Neural cell (in vitro differentiated cells): Measurements from ENCODE around the gene FSCN2. TPM values are rescaled to one million over a fixed set of nuclear protein-coding genes. Genes with fewer than 3 reads are reported as not detected.

Experiments
- H2AFZ ChIP-seq: fragments of 200-600, 300-800 bp; sonication (generic), shearing (Covaris generic); 2 replicates; pipeline ENCODE4 v1.6.0; 2014; ENCODE audit warnings: low read depth, mild to moderate bottlenecking, antibody characterized with exemption, low read length, moderate library complexity
- H3F3A ChIP-seq: fragments of 200-600 bp; shearing (Covaris generic); 2 replicates; pipeline ENCODE4 v1.6.1; 2016; ENCODE audit warnings: mild to moderate bottlenecking, moderate library complexity, mixed read lengths, antibody characterized with exemption, low read length; ENCODE audit not compliant: insufficient read depth, poor library complexity, severe bottlenecking
- H3K27ac ChIP-seq: fragments of 200-600, 300-800 bp; sonication (generic), shearing (Covaris generic); 2 replicates; pipeline ENCODE4 v1.5.1; 2014; ENCODE audit warnings: mild to moderate bottlenecking, low read length, moderate library complexity
- H3K27me3 ChIP-seq: fragments of 300-800, 200-600 bp; sonication (generic), shearing (Covaris generic); 2 replicates; pipeline ENCODE4 v1.6.0; 2014; ENCODE audit warnings: mild to moderate bottlenecking, low read depth, low read length, moderate library complexity; ENCODE audit not compliant: insufficient read depth
- H3K36me3 ChIP-seq: fragments of 300-800, 200-600 bp; sonication (generic), shearing (Covaris generic); 2 replicates; pipeline ENCODE4 v1.5.1; 2014; ENCODE audit warnings: mild to moderate bottlenecking, antibody characterized with exemption, low read length, moderate library complexity; ENCODE audit not compliant: insufficient read depth
- H3K4me2 ChIP-seq: fragments of 300-800, 200-600 bp; sonication (generic), shearing (Covaris generic); 2 replicates; pipeline ENCODE4 v1.6.0; 2014; ENCODE audit warnings: mild to moderate bottlenecking, low read length
- H3K4me3 ChIP-seq: fragments of 300-800, 200-600 bp; sonication (generic), shearing (Covaris generic); 2 replicates; pipeline ENCODE4 v1.5.1; 2014; ENCODE audit warnings: mild to moderate bottlenecking, low read length, moderate library complexity
- H3K79me2 ChIP-seq: fragments of 200-600 bp; shearing (Covaris generic); replicated peaks from 2 replicates; pipeline ENCODE4 v1.6.0; 2014; ENCODE audit warnings: mild to moderate bottlenecking, low read length, moderate library complexity; ENCODE audit not compliant: insufficient read depth
- H3K9ac ChIP-seq: fragments of 300-800, 200-600 bp; sonication (generic), shearing (Covaris generic); 2 replicates; pipeline ENCODE4 v1.6.1; 2016; ENCODE audit warnings: mild to moderate bottlenecking, low read length, mixed read lengths
- H3K9me2 ChIP-seq: fragments of 200-600 bp; shearing (Covaris generic); 2 replicates; pipeline ENCODE4 v1.6.1; 2016; ENCODE audit warnings: mild to moderate bottlenecking, low read length, mixed read lengths; ENCODE audit not compliant: insufficient read depth
- H3K9me3 ChIP-seq: fragments of 200-600, 300-800 bp; sonication (generic), shearing (Covaris generic); 2 replicates; pipeline ENCODE4 v1.6.1; 2016; ENCODE audit warnings: mild to moderate bottlenecking, mixed run types, low read length, moderate library complexity, mixed read lengths
- H4K20me1 ChIP-seq: fragments of 200-600 bp; shearing (Covaris generic); 2 replicates; pipeline ENCODE4 v1.6.1; 2016; ENCODE audit warnings: mild to moderate bottlenecking, mixed run types; ENCODE audit not compliant: insufficient read depth
- CTCF ChIP-seq: fragments of 450-650 bp; IDR thresholded peaks from 2 replicates; pipeline ENCODE4 v1.5.1; 2014; ENCODE audit warnings: antibody characterized with exemption, mild to moderate bottlenecking, moderate library complexity; ENCODE audit not compliant: poor library complexity, severe bottlenecking
- EP300 ChIP-seq: fragments of 450-650 bp; conservative IDR thresholded peaks from 2 replicates; pipeline ENCODE4 v1.6.1; 2014; ENCODE audit warnings: antibody characterized with exemption, mild to moderate bottlenecking, moderate library complexity; ENCODE audit not compliant: poor library complexity, severe bottlenecking
- EZH2 ChIP-seq: fragments of 200-600, 300-800 bp; shearing (Covaris generic), sonication (generic); IDR thresholded peaks from 2 replicates; pipeline ENCODE4 v1.6.1; 2014; ENCODE audit warnings: antibody characterized with exemption, low read length, borderline replicate concordance, mild to moderate bottlenecking; ENCODE audit not compliant: insufficient read depth, poor library complexity, severe bottlenecking
- MXI1 ChIP-seq: fragments of 450-650 bp; conservative IDR thresholded peaks from 2 replicates; pipeline ENCODE4 v1.6.1; 2014; ENCODE audit warnings: antibody characterized with exemption, mild to moderate bottlenecking; ENCODE audit not compliant: poor library complexity, severe bottlenecking
- POLR2AphosphoS5 ChIP-seq: IDR thresholded peaks from 2 replicates; pipeline ENCODE4 v1.6.1; 2012
- RAD21 ChIP-seq: fragments of 450-650 bp; conservative IDR thresholded peaks from 2 replicates; pipeline ENCODE4 v1.6.1; 2014; ENCODE audit warnings: antibody characterized with exemption, mild to moderate bottlenecking, moderate library complexity
- REST ChIP-seq: IDR thresholded peaks from 2 replicates; pipeline ENCODE4 v1.6.1; 2012; ENCODE audit warnings: borderline replicate concordance
- SMC3 ChIP-seq: fragments of 450-650 bp; conservative IDR thresholded peaks from 2 replicates; pipeline ENCODE4 v1.6.1; 2014; ENCODE audit warnings: antibody characterized with exemption, mild to moderate bottlenecking, moderate library complexity; ENCODE audit not compliant: poor library complexity
- TAF1 ChIP-seq: IDR thresholded peaks from 2 replicates; pipeline ENCODE4 v1.6.1; 2012; ENCODE audit warnings: low read depth
- polyA plus RNA-seq: library from polyadenylated mRNA; depleted of rRNA; stranded (reverse); fragments of >200 nt; gene quantifications from 2 replicates; pipeline ENCODE4 v1.2.3, GENCODE V29; 2014

The FSCN2 gene
- polyA plus RNA-seq, 1 donor from 2014 or later, result 4.8 TPM

- Histone ChIP-seq H3K36me3 (peaks cover 23% of the 10 kb centered on the region), H3K79me2 (peaks cover 62% of the 10 kb centered on the region), H3K9me2 (no peaks in the 10 kb centered on the region), H3K4me2 (peak overlapping the region; percentile 94), H3K9ac (peak overlapping the region; percentile 99), H3K4me3 (peak overlapping the region; percentile 92), H3F3A (peaks cover 16% of the 10 kb centered on the region), H3K27ac (peak overlapping the region; percentile 99), H3K9me3 (no peaks in the 10 kb centered on the region), H2AFZ (no peak overlapping the region), H3K27me3 (peaks cover 14% of the 10 kb centered on the region), H4K20me1 (peaks cover 30% of the 10 kb centered on the region)
- TF ChIP-seq SMC3 (no peak), RAD21 (no peak), CTCF (no peak), EP300 (no peak), MXI1 (no peak), TAF1 (no peak)
These were observed 13.8 kb upstream of the FSCN2 start for GRCh38 chr17:81514489-81514738.

- Histone ChIP-seq H3K4me3 (peak overlapping the region; percentile 92), H3K9ac (peak overlapping the region; percentile 99), H3K9me3 (no peaks in the 10 kb centered on the region), H3K36me3 (peaks cover 18% of the 10 kb centered on the region), H3K79me2 (peaks cover 61% of the 10 kb centered on the region), H3K27me3 (peaks cover 19% of the 10 kb centered on the region), H3K9me2 (no peaks in the 10 kb centered on the region), H2AFZ (peak overlapping the region; percentile 19), H3K27ac (peak overlapping the region; percentile 99), H3K4me2 (peak overlapping the region; percentile 87), H3F3A (peaks cover 11% of the 10 kb centered on the region), H4K20me1 (peaks cover 25% of the 10 kb centered on the region)
- peak; percentile 58 for TF ChIP-seq POLR2AphosphoS5
- no peak for TF ChIP-seq MXI1
- TF ChIP-seq EP300, result no peak
- peak; percentile 62 for TF ChIP-seq REST
- TF ChIP-seq TAF1, result peak; percentile 40
These were observed 13.2 kb upstream of the FSCN2 start for GRCh38 chr17:81514739-81515529.

GRCh38 chr17:81515530-81516041 is 12.6 kb upstream of the FSCN2 start:
- no peak overlapping the region for H2AFZ ChIP-seq
- peaks cover 18% of the 10 kb centered on the region for H4K20me1 ChIP-seq
- H3K36me3 ChIP-seq, result peaks cover 11% of the 10 kb centered on the region
- peak overlapping the region; percentile 99 for H3K9ac ChIP-seq
- peak overlapping the region; percentile 92 for H3K4me3 ChIP-seq
- peak overlapping the region; percentile 99 for H3K27ac ChIP-seq
- no peaks in the 10 kb centered on the region for H3K9me2 ChIP-seq
- peaks cover 9% of the 10 kb centered on the region for H3F3A ChIP-seq
- peaks cover 26% of the 10 kb centered on the region for H3K27me3 ChIP-seq
- peak overlapping the region; percentile 87 for H3K4me2 ChIP-seq
- no peaks in the 10 kb centered on the region for H3K9me3 ChIP-seq
- H3K79me2 ChIP-seq, result peaks cover 59% of the 10 kb centered on the region
- TF ChIP-seq EP300 (no peak), TAF1 (no peak), EZH2 (no peak), SMC3 (no peak), RAD21 (no peak), CTCF (no peak), REST (no peak), POLR2AphosphoS5 (no peak)
